ENCODE measurements around the gene ZNF83.
"Not testable (repeated sequence)": the region's sequence is repeated elsewhere in the genome, so short reads cannot be mapped to it uniquely, and the experiment has no call there.

Gene ZNF83

DNA sequence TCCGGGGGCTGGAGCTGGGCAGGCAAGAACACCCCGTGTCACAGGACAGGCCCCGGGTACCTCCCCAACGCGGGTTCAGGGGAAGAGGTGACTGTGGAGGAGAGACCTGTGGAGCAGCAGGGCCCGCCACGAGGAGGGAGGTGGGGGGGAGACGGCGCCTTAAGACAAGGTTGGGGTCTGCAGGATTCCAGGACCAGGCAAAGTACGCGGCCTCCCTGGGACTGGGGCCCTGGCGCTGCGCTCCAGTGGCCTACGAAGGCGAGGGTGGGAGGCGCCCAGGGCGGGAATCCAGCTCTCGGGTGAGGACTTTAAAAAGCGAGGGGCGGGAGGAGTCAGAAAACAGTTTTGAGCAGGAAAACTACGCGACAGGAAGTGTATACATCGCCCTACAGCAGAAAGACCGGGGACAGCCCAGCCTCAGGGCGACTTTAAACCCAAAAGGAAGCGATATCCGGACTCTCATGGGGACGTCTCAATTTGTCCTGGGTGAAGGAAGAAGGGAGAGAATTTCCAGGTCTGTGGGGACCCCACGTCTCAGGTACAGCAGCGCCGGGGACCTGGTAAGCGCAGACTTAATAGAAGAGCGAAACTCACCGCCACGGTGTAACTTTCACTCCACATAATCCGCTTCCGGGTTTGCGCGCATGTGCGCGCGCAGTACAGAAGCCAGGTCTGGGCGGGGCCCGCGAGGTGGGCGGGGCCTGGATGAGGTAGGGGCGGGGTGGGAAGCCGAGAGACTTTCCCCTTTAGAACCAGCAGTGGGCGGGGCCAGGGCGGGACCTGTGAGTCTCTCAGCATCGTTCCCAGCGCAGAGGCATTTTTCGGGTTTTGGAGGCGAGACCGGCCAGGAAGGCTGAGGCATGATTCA is at the start of gene ZNF83:
Gene ZNF83 (minus strand): TSS at position 638 of the 868 bp plus-strand sequence.
- no peaks in the 10 kb centered on the region for H3K36me3 ChIP-seq (ENCODE audit: control insufficient read depth, insufficient read depth, low read length)
- DNase-seq (ENCODE audit: low read depth, low spot score) = peak; percentile 71
- peak within 1 kb of the TSS; percentile 92 for H3K4me3 ChIP-seq (ENCODE audit: low read length)
- no peaks in the 10 kb centered on the region; the same call in 1 of the 2 replicates for H3K9me3 ChIP-seq (ENCODE audit: control insufficient read depth, insufficient read depth, low read length)
- WGBS (ENCODE audit: insufficient coverage, insufficient read length) = no CpG with 5 or more reads among the region's 55 CpGs
- no peaks in the 10 kb centered on the region for H3K27me3 ChIP-seq (ENCODE audit: control insufficient read depth, insufficient read depth, low read length)
- H3K27ac ChIP-seq (ENCODE audit: low read length) = no peak within 1 kb of the TSS
- no peaks in the 10 kb centered on the region for H3K4me1 ChIP-seq (ENCODE audit: control insufficient read depth, insufficient read depth, low read length)

DNA sequence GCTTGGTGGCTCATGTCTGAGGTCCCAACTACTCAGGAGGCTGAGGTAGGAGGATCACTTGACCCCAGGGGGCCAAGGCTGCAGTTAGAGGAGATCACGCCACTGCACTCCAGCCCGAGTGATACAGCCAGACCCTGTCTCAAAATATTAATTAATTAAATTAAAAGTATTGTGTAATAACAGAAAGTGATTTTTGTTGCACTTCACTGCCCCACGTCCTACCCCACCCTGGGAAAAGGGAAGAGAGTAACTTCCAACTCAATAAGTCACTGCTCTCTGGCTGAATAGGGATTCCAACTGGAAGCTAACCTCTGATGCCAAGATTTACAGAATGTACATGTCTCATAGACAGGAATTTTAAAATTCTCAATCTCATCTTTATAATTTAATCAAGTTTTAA is 49.5 kb upstream of the ZNF83 start:
- Histone ChIP-seq H3K9me3 (ENCODE audit: control insufficient read depth, insufficient read depth, low read length) (no peaks in the 10 kb centered on the region), H3K27ac (ENCODE audit: low read length) (no peak overlapping the region), H3K36me3 (ENCODE audit: control insufficient read depth, insufficient read depth, low read length) (no peaks in the 10 kb centered on the region), H3K27me3 (ENCODE audit: control insufficient read depth, insufficient read depth, low read length) (no peaks in the 10 kb centered on the region; the same call in 1 of the 2 replicates), H3K4me1 (ENCODE audit: control insufficient read depth, insufficient read depth, low read length) (no peaks in the 10 kb centered on the region), H3K4me3 (ENCODE audit: low read length) (no peak overlapping the region)
- no CpG with 5 or more reads among the region's 3 CpGs for WGBS (ENCODE audit: insufficient coverage, insufficient read length)
- no peak for DNase-seq (ENCODE audit: low read depth, low spot score)

DNA sequence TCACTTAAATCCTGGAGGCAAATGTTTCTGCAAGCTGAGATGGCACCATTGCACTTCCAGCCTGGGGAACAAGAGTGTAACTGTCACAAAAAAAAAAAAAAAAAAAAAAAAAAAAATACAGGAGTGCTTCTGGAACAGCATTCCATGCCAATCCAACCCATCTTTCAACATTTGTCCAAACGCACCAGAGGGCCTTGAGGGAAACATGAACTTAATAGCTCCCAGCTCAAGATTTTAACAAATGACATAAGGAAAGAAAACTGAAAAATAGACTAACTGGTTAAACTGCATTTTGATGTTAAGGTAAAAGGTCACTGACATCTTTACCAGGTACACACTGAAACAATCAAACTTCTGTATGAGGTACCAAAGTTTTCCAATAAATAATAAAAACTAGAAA is 47.7 kb upstream of the ZNF83 start:
- Histone ChIP-seq H3K36me3 (ENCODE audit: control insufficient read depth, insufficient read depth, low read length) (no peaks in the 10 kb centered on the region), H3K4me1 (ENCODE audit: control insufficient read depth, insufficient read depth, low read length) (no peaks in the 10 kb centered on the region), H3K4me3 (ENCODE audit: low read length) (no peak overlapping the region), H3K27me3 (ENCODE audit: control insufficient read depth, insufficient read depth, low read length) (no peaks in the 10 kb centered on the region), H3K27ac (ENCODE audit: low read length) (no peak overlapping the region), H3K9me3 (ENCODE audit: control insufficient read depth, insufficient read depth, low read length) (no peaks in the 10 kb centered on the region)
- DNase-seq (ENCODE audit: low read depth, low spot score) = no peak
- WGBS (ENCODE audit: insufficient coverage, insufficient read length) = no CpG with 5 or more reads among the region's 1 CpG

DNA sequence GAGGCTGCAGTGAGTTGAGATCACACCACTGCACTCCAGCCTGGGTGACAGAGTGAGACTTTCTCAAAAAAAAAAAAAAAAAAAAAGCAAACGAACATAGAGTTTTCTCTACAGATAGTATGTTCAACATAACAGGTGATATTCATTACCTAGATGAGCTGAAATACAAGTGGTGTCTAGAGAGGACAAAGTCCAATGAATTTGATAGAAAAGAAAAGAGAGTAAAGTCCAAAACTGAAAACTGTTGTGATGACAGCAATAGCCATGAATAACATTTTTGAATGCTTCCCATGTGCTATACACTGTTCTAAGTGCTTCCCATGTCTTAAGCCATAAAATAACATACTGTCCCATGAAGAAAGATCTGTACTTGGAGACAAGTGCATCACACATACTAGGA is 43.1 kb upstream of the ZNF83 start:
- not testable (repeated sequence) for DNase-seq (ENCODE audit: low read depth, low spot score); H3K27ac ChIP-seq (ENCODE audit: low read length); H3K4me3 ChIP-seq (ENCODE audit: low read length); H3K4me1 ChIP-seq (ENCODE audit: control insufficient read depth, insufficient read depth, low read length); H3K9me3 ChIP-seq (ENCODE audit: control insufficient read depth, insufficient read depth, low read length); H3K36me3 ChIP-seq (ENCODE audit: control insufficient read depth, insufficient read depth, low read length); H3K27me3 ChIP-seq (ENCODE audit: control insufficient read depth, insufficient read depth, low read length)
- WGBS (ENCODE audit: insufficient coverage, insufficient read length) = no CpG with 5 or more reads among the region's 1 CpG

DNA sequence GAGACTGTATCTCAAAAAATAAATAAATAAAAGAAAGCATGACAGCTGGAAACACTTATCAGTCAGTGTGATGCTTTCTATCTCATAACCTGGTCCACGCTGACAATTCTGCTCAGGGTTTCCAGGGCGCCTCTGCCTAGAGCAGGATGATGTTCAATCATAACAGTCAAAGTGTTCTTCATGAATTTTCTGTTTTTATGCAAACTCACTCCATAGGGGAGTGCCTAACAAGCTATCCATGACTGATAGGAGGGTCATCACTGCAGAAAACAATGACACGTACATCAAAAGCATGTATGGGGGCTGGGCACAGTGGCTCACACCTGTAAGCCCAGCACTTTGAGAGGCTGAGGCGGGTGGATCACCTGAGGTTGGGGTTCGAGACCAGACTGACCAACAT is 41.4 kb upstream of the ZNF83 start:
- Histone ChIP-seq H3K9me3 (ENCODE audit: control insufficient read depth, insufficient read depth, low read length) (no peaks in the 10 kb centered on the region), H3K4me3 (ENCODE audit: low read length) (no peak overlapping the region), H3K27me3 (ENCODE audit: control insufficient read depth, insufficient read depth, low read length) (no peaks in the 10 kb centered on the region), H3K27ac (ENCODE audit: low read length) (no peak overlapping the region), H3K36me3 (ENCODE audit: control insufficient read depth, insufficient read depth, low read length) (no peaks in the 10 kb centered on the region), H3K4me1 (ENCODE audit: control insufficient read depth, insufficient read depth, low read length) (no peaks in the 10 kb centered on the region)
- no CpG with 5 or more reads among the region's 5 CpGs for WGBS (ENCODE audit: insufficient coverage, insufficient read length)
- no peak for DNase-seq (ENCODE audit: low read depth, low spot score)

DNA sequence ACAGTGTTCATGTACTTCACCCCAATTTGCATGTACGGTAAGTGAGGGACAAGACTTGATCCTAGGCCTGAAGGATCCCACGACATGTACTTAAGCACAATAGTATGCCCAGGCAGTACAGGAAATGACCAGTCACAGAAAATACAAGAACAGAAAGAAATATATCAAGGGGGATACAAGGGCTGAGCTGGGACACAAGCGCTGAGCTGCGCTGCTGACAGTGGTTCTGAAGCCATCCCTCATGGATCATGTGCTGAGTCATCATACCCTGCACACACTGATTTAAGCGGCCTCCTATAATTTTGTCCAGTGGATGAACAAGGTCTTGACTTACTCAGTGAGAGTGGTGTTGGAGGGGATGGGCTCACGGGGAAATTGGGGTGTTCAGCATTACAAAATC is 37.1 kb upstream of the ZNF83 start:
- H3K4me1 ChIP-seq (ENCODE audit: control insufficient read depth, insufficient read depth, low read length); H3K27ac ChIP-seq (ENCODE audit: low read length); H3K9me3 ChIP-seq (ENCODE audit: control insufficient read depth, insufficient read depth, low read length); DNase-seq (ENCODE audit: low read depth, low spot score); H3K27me3 ChIP-seq (ENCODE audit: control insufficient read depth, insufficient read depth, low read length); H3K4me3 ChIP-seq (ENCODE audit: low read length); H3K36me3 ChIP-seq (ENCODE audit: control insufficient read depth, insufficient read depth, low read length): not testable (repeated sequence)
- no CpG with 5 or more reads among the region's 6 CpGs for WGBS (ENCODE audit: insufficient coverage, insufficient read length)

DNA sequence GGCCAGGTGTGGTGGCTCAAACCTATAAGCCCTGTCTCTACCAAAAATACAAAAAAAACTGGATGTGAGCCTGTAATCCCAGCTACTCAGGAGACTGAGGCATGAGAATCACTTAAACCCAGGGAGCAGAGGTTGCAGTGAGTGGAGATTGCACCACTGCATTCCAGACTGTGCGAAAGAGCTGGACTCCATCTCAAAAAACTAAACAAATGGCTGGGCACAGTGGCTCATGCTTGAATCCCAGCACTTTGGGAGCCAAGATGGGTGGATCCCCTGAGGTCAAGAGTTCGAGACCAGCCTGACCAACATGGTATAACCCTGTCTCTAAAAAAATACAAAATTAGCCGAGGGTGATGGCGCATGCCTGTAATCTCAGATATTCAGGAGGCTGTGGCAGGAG is 34.9 kb upstream of the ZNF83 start:
- no peaks in the 10 kb centered on the region for H3K4me1 ChIP-seq (ENCODE audit: control insufficient read depth, insufficient read depth, low read length)
- H3K4me3 ChIP-seq (ENCODE audit: low read length) = no peak overlapping the region
- DNase-seq (ENCODE audit: low read depth, low spot score) = no peak
- no CpG with 5 or more reads among the region's 4 CpGs for WGBS (ENCODE audit: insufficient coverage, insufficient read length)
- H3K36me3 ChIP-seq (ENCODE audit: control insufficient read depth, insufficient read depth, low read length) = no peaks in the 10 kb centered on the region
- H3K9me3 ChIP-seq (ENCODE audit: control insufficient read depth, insufficient read depth, low read length) = no peaks in the 10 kb centered on the region
- no peak overlapping the region for H3K27ac ChIP-seq (ENCODE audit: low read length)
- no peaks in the 10 kb centered on the region for H3K27me3 ChIP-seq (ENCODE audit: control insufficient read depth, insufficient read depth, low read length)

DNA sequence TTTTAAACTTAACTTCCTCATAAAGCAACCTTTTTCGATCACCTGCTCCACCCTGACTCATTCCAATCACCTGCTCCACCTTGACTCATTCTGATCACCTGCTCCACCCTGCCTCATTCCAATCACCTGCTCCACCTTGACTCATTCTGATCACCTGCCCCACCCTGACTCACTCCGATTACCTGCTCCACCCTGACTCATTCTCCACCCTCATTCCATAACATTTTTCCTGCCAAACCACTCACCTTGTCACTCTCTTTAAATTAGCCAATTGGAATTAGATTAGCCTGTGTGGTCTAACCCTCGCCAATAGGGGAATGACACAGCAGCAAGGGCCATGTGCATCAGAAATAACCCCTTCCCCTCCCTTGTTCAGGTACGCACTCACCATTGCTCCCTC is 31.9 kb upstream of the ZNF83 start:
- no peak for DNase-seq (ENCODE audit: low read depth, low spot score)
- Histone ChIP-seq H3K4me3 (ENCODE audit: low read length) (no peak overlapping the region), H3K27ac (ENCODE audit: low read length) (no peak overlapping the region), H3K4me1 (ENCODE audit: control insufficient read depth, insufficient read depth, low read length) (peaks cover under 1% of the 10 kb centered on the region), H3K36me3 (ENCODE audit: control insufficient read depth, insufficient read depth, low read length) (no peaks in the 10 kb centered on the region), H3K27me3 (ENCODE audit: control insufficient read depth, insufficient read depth, low read length) (no peaks in the 10 kb centered on the region), H3K9me3 (ENCODE audit: control insufficient read depth, insufficient read depth, low read length) (no peaks in the 10 kb centered on the region)
- no CpG with 5 or more reads among the region's 4 CpGs for WGBS (ENCODE audit: insufficient coverage, insufficient read length)

DNA sequence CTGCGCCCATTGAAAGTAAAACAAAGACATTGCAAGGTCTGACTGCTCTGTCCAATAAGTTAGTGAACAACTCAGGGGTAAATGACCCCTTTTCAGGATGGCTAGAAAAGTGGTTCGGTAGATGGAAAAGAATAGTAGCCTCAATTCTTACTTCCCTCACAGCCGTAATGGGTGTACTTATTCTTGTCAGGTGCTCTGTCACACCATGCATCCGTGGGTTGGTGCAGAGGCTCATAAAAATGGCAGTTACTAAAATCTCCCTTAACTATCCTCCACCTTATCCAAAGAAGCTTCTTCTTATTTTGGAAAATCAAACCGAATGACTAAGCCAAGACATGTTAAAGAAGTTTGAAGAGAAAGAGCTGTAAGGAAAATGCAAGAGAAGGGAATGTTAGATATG is 31.4 kb upstream of the ZNF83 start:
- Histone ChIP-seq H3K27ac (ENCODE audit: low read length) (no peak overlapping the region), H3K36me3 (ENCODE audit: control insufficient read depth, insufficient read depth, low read length) (no peaks in the 10 kb centered on the region), H3K27me3 (ENCODE audit: control insufficient read depth, insufficient read depth, low read length) (no peaks in the 10 kb centered on the region), H3K4me3 (ENCODE audit: low read length) (no peak overlapping the region), H3K4me1 (ENCODE audit: control insufficient read depth, insufficient read depth, low read length) (peaks cover 3% of the 10 kb centered on the region), H3K9me3 (ENCODE audit: control insufficient read depth, insufficient read depth, low read length) (no peaks in the 10 kb centered on the region)
- DNase-seq (ENCODE audit: low read depth, low spot score) = no peak
- WGBS (ENCODE audit: insufficient coverage, insufficient read length) = no CpG with 5 or more reads among the region's 5 CpGs

DNA sequence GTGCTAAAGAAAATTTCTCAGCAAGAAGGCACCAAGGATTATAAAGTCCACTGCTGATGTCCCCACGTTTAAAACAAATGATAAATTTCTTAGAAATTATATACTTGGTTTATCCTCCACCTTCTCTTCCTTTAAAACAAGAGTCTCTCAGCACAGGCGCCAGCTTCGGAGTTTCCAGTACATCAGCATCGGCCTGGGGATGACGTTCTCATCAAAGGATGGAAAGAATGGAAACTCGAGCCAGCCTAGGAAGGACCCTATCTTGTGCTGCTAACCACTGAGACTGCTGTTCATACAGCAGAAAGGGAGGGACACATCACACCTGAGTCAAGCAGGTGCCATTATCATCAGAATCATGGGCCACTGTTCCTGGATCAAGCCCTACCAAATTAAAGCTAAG is 29.8 kb upstream of the ZNF83 start:
- Histone ChIP-seq H3K27ac (ENCODE audit: low read length) (no peak overlapping the region), H3K4me3 (ENCODE audit: low read length) (no peak overlapping the region), H3K4me1 (ENCODE audit: control insufficient read depth, insufficient read depth, low read length) (peaks cover 3% of the 10 kb centered on the region), H3K27me3 (ENCODE audit: control insufficient read depth, insufficient read depth, low read length) (no peaks in the 10 kb centered on the region), H3K36me3 (ENCODE audit: control insufficient read depth, insufficient read depth, low read length) (no peaks in the 10 kb centered on the region), H3K9me3 (ENCODE audit: control insufficient read depth, insufficient read depth, low read length) (no peaks in the 10 kb centered on the region)
- no peak for DNase-seq (ENCODE audit: low read depth, low spot score)
- no CpG with 5 or more reads among the region's 6 CpGs for WGBS (ENCODE audit: insufficient coverage, insufficient read length)

DNA sequence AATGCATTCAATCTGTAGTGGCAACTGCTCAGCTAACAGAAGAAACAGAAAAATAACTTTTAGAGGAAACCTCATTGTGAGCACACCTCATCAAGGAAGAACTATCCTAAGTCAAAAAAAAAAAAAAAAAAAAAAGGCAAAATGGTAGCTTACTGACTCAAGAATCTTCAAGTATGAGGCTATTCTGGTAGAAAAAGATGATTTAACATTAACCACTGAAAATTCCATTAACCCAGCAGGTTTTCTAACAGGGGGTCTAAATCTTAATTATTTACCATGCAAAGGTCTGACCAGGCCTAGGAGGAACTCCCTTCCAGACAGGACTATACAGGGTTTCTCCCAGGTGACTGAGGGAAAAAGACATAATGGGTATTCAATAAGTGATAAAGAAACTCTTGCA is 28.4 kb upstream of the ZNF83 start:
- Histone ChIP-seq H3K36me3 (ENCODE audit: control insufficient read depth, insufficient read depth, low read length) (no peaks in the 10 kb centered on the region), H3K9me3 (ENCODE audit: control insufficient read depth, insufficient read depth, low read length) (no peaks in the 10 kb centered on the region), H3K4me3 (ENCODE audit: low read length) (no peak overlapping the region), H3K27ac (ENCODE audit: low read length) (no peak overlapping the region), H3K4me1 (ENCODE audit: control insufficient read depth, insufficient read depth, low read length) (peaks cover 3% of the 10 kb centered on the region), H3K27me3 (ENCODE audit: control insufficient read depth, insufficient read depth, low read length) (no peaks in the 10 kb centered on the region)
- no peak for DNase-seq (ENCODE audit: low read depth, low spot score)
